Erythroblast (primary cell): ENCODE results near the gene GLIS1.

Source experiments
- GATA1 ChIP-seq: IDR thresholded peaks from 2 replicates; pipeline ENCODE4 v1.6.1; 2011; ENCODE audit warnings: low read depth, mild to moderate bottlenecking, control low read depth, low read length, moderate library complexity
- POLR2A ChIP-seq: IDR thresholded peaks from 2 replicates; pipeline ENCODE4 v1.6.1; 2011; ENCODE audit warnings: mild to moderate bottlenecking, low read length

GRCh38 chr1:53729456-53730223 is 9.3 kb downstream of the GLIS1 start:
- no peak for TF ChIP-seq POLR2A
- no peak for TF ChIP-seq GATA1
